ENCODE measurements around the gene SMIM33.
A peak's percentile ranks its signal among the peaks of the same experiment; 100 is the strongest.
"Not testable (repeated sequence)": the region's sequence is repeated elsewhere in the genome, so short reads cannot be mapped to it uniquely, and the experiment has no call there.

Gene SMIM33

GRCh38 chr5:139512786-139513390 is 42.1 kb downstream of the SMIM33 start:
- H3K36me3 ChIP-seq (replicated peaks; ENCODE audit: low read depth, low read length), result no peaks in the 10 kb centered on the region
- no peaks in the 10 kb centered on the region for H3K9me3 ChIP-seq (ENCODE audit: insufficient read depth, low read length)
- H3K27me3 ChIP-seq (ENCODE audit: low read depth, low read length), result no peaks in the 10 kb centered on the region
- peak overlapping the region; percentile 21; the same call in 1 of the 2 replicates for H3K4me2 ChIP-seq (ENCODE audit: low read length)
- no peak overlapping the region for H2AFZ ChIP-seq (ENCODE audit: low read depth, low read length)
- H3K4me3 ChIP-seq (ENCODE audit: low read length), result no peak overlapping the region
- no peaks in the 10 kb centered on the region for H4K20me1 ChIP-seq (ENCODE audit: insufficient read depth, low read length)
- no peaks in the 10 kb centered on the region for H3K79me2 ChIP-seq (ENCODE audit: low read length)
- peaks cover 27% of the 10 kb centered on the region for H3K4me1 ChIP-seq (ENCODE audit: low read length)
- no peak overlapping the region for H3K9ac ChIP-seq (ENCODE audit: low read length)
- H3K27ac ChIP-seq (ENCODE audit: low read length), result no peak overlapping the region
- TF ChIP-seq EZH2phosphoT487 (IDR thresholded peaks at IDR 0.05; ENCODE audit: low read depth) (no peak), CTCF (IDR thresholded peaks at IDR 0.05; ENCODE audit: low read depth, low read length) (no peak)

GRCh38 chr5:139513434-139513833 is 42.6 kb downstream of the SMIM33 start:
- peak overlapping the region; percentile 53; the same call in 1 of the 2 replicates for H2AFZ ChIP-seq (ENCODE audit: low read depth, low read length)
- not testable (repeated sequence) for H3K27me3 ChIP-seq (ENCODE audit: low read depth, low read length); H3K27ac ChIP-seq (ENCODE audit: low read length); H3K79me2 ChIP-seq (ENCODE audit: low read length); H4K20me1 ChIP-seq (ENCODE audit: insufficient read depth, low read length); H3K36me3 ChIP-seq (replicated peaks; ENCODE audit: low read depth, low read length); H3K4me3 ChIP-seq (ENCODE audit: low read length); H3K9me3 ChIP-seq (ENCODE audit: insufficient read depth, low read length); H3K9ac ChIP-seq (ENCODE audit: low read length)
- peaks cover 29% of the 10 kb centered on the region for H3K4me1 ChIP-seq (ENCODE audit: low read length)
- peak; percentile 74 for TF ChIP-seq CTCF (IDR thresholded peaks at IDR 0.05; ENCODE audit: low read depth, low read length)
- H3K4me2 ChIP-seq (ENCODE audit: low read length), result peak overlapping the region; percentile 21; the same call in 1 of the 2 replicates

DNA sequence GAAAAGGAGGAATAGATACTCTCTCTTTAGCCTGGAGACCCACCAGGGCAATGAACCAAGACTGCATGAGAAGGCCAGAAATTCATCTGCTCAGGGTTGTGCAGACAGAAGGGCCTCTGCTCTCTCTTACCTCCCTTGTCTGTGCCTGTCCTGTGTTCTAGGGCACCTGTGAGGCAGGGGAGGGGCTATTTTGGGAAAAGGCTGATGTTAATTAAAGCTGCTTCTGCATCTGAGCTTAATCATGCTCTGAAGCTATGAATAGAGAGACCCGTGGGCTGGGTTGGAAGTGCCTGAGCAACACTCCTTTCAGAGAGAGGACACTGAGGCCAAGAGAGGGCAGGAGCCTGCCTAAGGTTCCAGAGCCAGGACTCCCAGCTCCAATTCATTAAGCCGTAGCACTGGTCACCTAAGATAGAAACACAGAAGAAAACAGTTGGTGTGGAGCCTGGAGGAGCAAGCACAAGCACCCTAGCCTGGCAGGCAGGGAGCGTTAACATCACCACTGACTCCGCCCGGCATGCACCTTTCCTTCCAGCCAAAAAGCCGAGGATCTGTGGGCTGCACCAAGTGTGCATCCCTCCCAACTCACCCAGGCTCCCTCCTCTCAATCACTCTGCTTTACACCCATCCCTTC is 43.2 kb downstream of the SMIM33 start:
- Histone ChIP-seq H3K4me3 (ENCODE audit: low read length) (no peak overlapping the region), H4K20me1 (ENCODE audit: insufficient read depth, low read length) (no peaks in the 10 kb centered on the region), H3K79me2 (ENCODE audit: low read length) (no peaks in the 10 kb centered on the region), H2AFZ (ENCODE audit: low read depth, low read length) (peak overlapping the region; percentile 53; the same call in 1 of the 2 replicates), H3K4me1 (ENCODE audit: low read length) (peaks cover 35% of the 10 kb centered on the region), H3K27me3 (ENCODE audit: low read depth, low read length) (no peaks in the 10 kb centered on the region), H3K36me3 (replicated peaks; ENCODE audit: low read depth, low read length) (no peaks in the 10 kb centered on the region), H3K4me2 (ENCODE audit: low read length) (no peak overlapping the region), H3K9ac (ENCODE audit: low read length) (no peak overlapping the region), H3K9me3 (ENCODE audit: insufficient read depth, low read length) (no peaks in the 10 kb centered on the region), H3K27ac (ENCODE audit: low read length) (no peak overlapping the region)
- TF ChIP-seq CTCF (IDR thresholded peaks at IDR 0.05; ENCODE audit: low read depth, low read length) (no peak), EZH2phosphoT487 (IDR thresholded peaks at IDR 0.05; ENCODE audit: low read depth) (no peak)

GRCh38 chr5:139514486-139514856 is 43.7 kb downstream of the SMIM33 start:
- H4K20me1 ChIP-seq (ENCODE audit: insufficient read depth, low read length), result no peaks in the 10 kb centered on the region
- H3K4me1 ChIP-seq (ENCODE audit: low read length), result peaks cover 35% of the 10 kb centered on the region
- H3K36me3 ChIP-seq (replicated peaks; ENCODE audit: low read depth, low read length), result no peaks in the 10 kb centered on the region
- H3K9me3 ChIP-seq (ENCODE audit: insufficient read depth, low read length), result no peaks in the 10 kb centered on the region
- no peaks in the 10 kb centered on the region for H3K27me3 ChIP-seq (ENCODE audit: low read depth, low read length)
- no peak overlapping the region for H3K9ac ChIP-seq (ENCODE audit: low read length)
- H2AFZ ChIP-seq (ENCODE audit: low read depth, low read length), result no peak overlapping the region
- TF ChIP-seq EZH2phosphoT487 (IDR thresholded peaks at IDR 0.05; ENCODE audit: low read depth) (no peak), CTCF (IDR thresholded peaks at IDR 0.05; ENCODE audit: low read depth, low read length) (no peak)
- H3K79me2 ChIP-seq (ENCODE audit: low read length), result no peaks in the 10 kb centered on the region
- H3K4me2 ChIP-seq (ENCODE audit: low read length), result no peak overlapping the region
- no peak overlapping the region for H3K4me3 ChIP-seq (ENCODE audit: low read length)
- no peak overlapping the region for H3K27ac ChIP-seq (ENCODE audit: low read length)
